SH-SY5Y (cell line): Measurements from ENCODE around the gene CYTH4.

Experiments
- GATA2 ChIP-seq: IDR thresholded peaks from 2 replicates; pipeline ENCODE4 v1.6.1; 2011; ENCODE audit warnings: mild to moderate bottlenecking, low read depth, low read length
- GATA3 ChIP-seq: IDR thresholded peaks from 2 replicates; pipeline ENCODE4 v1.6.1; 2011; ENCODE audit warnings: low read depth, mild to moderate bottlenecking, low read length, moderate library complexity

- TF ChIP-seq GATA3 (no peak), GATA2 (no peak)
Observed at GRCh38 chr22:37310815-37311595, 28.7 kb downstream of the CYTH4 start.
